ENCODE results near the gene FIZ1.

The FIZ1 gene

DNA sequence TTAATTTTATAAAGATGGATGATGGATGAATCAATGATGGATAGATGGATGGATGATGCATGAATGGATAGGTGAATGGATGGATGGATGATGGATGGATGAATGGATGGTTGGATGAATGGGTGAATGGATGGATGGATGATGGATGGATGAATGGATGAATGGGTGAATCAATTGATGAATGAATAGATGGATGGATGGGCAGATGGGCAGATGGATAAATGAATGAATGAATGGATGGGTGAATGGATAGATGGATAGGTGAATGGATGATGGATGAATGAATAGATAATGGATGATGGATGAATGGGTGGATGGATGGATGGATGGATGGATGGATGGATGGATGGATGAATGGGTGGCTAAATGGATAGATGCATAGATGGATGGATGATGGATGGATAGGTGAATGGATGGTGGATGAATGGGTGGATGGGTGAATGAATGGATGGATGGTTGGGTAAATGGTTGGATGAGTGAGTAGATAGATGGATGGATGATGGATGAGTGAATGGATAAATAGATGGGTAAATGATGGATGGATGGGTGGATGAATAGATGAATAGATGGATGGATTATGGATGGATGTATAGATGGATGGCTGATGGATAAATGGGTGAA, 31.5 kb downstream of the FIZ1 start:
- no peak for DNase-seq

DNA sequence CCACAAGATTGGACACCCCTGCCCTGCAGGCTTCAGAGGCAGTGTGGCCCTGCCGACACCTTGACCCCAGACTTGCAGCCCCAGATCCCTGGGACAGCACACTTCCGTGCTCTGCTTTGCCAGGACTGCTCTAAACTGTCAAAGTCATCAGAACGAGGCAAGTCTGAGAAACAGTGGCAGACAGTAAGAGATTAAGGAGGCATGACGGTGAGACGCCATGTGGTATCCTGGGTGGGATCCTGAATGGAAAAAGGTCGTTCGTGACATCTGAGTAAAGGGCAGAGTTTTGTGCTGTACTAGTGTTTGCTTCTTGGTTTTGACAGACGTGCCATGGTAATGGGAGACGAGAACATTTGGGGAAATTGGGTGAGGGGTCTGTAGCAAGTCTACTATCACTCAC, 32.5 kb downstream of the FIZ1 start:
- DNase-seq = no peak

DNA sequence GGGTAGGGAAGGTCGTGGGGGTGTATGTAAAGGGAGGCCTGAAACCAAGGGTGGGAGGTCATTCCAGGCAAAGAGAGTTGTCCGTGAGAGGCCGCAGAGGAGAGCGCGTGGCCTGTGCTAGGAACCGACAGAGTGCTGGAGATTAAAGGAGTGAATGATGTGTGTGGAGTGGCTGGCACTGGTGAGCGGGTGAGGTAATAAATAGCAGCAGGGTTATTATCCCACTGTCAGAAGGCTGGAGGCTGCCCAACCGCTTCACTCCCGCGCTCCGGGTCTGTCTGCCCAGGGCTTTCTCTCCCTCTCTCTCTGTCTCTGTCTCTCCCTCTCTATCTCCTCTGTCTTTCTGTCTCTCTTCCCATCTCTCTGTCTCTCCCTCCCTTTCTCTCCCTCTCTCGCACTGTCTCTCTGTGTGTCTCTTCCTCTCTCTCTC, 36.0 kb downstream of the FIZ1 start:
- DNase-seq = no peak

DNA sequence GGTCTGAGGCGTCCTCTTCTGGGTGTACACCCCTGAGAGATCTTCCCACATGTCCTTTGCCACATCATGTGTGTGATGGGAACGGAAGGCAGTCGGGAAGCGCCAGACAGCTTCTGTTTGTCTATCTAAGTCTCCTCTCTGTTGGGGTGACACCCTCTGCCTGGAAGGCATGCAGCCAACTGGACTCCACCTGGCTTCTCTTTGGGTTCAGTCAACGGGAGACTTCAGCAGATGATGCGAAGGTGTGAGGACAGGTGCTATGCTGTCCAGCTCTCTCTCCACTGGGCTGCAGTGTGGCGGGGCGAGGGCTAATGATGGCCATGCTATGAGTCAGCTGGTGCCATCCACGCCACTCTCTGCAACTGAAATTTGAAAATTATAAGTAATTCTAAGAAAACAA, 39.6 kb downstream of the FIZ1 start:
- DNase-seq = no peak

DNA sequence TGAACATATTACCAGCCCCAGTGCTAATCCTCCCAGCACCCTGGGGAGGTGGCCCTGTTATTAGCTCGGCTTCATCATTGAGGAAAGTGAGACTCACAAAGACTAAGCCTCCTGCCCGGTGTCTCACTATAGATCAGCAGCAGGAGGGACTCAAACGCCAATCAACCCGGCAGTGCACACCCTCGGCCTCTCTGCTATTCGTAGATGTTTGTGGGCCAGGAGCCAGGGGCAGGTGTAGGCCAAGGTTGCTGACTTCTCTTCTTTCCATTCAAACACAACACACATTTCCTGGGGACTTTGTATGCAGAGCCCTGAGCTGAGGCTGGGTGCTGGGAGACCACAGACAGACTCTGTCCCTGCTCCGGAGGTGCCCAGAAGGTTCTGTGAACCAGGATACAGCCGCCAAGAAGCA, 44.6 kb downstream of the FIZ1 start:
- no peak for DNase-seq

DNA sequence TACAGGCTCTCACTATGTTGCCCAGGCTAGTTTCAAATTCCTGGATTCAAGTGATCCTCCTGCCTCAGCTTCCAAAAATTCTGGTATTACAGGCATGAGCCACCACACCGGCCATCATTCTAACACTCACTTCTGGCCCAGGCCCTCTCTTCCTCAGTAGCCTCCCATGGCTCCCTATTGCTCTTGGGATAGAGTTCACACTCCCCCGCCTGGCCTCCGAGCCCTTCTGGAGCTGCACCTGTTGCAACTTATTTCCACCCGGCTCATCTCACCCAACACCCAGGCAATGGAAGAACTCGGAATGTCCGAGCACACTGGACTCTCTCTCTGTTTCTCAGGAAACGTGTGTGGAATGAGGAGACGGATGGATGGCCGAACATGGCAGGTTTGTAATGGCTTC, 45.0 kb downstream of the FIZ1 start:
- no peak for DNase-seq

DNA sequence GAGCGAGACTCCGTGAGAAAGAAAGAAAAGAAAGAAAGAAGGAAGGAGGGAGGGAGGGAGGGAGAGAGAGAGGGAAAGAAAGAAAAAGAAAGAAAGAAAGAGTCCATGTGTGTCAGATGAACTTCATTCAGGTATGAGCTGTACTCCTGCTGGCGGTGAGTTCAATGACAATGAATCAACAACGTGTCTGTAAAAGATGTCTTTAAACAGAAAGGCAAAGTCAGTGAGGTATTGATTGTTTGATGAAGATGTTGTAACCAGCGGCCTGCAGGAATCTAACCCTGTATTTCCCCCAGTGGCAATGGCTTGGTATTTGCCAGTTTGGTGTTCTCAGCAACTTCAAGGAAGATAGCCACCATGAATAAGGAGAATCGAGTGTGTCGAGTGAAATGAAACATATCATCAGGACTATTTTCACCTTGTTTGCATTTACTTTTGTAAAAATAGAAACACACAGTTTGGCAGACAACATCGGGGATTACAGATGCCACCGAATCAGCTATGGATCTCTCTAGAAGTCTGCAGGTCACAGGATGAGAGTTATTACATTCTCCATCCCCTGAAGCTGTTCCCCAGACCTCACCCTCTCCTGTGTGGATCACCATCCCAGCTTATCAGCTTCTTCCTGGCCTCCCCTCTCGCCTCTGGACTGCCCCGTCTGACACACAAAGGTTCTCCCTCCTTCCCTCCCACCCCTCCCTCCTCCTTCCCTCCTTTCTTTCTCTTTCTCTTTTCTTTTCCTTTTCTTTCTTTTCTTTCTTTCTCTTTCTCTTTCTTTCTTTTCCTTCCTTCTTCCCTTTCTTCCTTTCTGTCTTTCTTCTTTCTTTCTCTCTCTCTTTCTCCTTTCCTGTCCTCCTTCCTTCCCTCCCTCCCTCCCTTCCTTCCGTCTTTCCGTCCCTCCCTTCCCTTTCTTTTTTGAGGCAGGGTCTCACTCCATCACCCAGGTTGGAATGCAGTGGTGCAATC, 45.8 kb downstream of the FIZ1 start:
- DNase-seq = no peak

DNA sequence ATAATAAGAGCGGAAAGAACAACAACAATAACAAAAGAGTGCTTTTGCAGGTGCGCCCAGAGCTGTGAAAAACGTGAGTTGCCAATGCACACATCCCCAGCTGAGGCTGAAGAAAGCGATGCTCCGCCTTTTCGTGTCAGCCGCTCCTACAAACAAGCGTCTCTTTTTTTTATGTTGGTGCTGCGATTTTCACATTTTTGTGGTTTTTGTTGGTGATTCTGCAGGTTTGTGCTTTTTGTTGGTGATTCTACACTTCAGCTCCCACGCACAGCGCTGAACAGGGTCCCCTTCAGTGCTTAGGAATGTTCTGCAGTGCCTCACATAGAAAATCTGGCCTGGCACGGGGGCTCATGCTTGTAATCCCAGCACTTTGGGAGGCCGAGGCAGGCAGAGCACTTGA, 46.7 kb downstream of the FIZ1 start:
- DNase-seq = no peak

DNA sequence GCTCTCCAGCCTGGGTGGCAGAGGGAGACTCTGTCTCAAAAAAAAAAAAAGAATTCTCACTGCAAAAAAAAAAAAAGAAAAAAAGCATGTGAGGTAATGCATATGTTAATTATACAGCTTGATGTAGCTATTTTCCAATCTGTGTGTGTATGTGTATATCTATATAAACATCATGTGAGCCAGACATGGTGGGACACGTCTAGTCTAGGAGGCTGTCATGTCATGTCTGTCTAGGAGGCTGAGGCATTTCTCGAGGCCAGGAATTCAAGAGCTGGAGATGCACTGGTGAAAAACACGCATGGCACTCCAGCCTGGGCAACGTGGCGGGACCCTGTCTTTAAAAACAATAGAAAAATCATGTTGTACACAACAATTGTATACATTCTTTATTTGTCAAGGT, 47.1 kb downstream of the FIZ1 start:
- no peak for DNase-seq

DNA sequence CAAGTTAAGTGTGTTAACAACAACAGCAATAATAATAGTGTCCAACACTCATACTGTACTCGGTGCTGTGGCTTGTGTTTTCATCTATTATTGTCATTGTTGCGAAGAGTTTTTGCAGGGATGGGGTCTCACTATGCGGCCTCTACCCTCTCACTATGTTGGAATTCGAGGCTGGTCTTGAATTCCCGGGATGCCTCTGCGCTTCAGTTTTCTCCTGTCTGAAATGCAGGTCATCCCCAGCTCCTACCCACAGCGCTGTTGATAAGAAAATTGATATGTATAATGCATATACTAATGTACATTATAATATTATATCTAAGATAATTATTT, 49.0 kb downstream of the FIZ1 start:
- no peak for DNase-seq

DNA sequence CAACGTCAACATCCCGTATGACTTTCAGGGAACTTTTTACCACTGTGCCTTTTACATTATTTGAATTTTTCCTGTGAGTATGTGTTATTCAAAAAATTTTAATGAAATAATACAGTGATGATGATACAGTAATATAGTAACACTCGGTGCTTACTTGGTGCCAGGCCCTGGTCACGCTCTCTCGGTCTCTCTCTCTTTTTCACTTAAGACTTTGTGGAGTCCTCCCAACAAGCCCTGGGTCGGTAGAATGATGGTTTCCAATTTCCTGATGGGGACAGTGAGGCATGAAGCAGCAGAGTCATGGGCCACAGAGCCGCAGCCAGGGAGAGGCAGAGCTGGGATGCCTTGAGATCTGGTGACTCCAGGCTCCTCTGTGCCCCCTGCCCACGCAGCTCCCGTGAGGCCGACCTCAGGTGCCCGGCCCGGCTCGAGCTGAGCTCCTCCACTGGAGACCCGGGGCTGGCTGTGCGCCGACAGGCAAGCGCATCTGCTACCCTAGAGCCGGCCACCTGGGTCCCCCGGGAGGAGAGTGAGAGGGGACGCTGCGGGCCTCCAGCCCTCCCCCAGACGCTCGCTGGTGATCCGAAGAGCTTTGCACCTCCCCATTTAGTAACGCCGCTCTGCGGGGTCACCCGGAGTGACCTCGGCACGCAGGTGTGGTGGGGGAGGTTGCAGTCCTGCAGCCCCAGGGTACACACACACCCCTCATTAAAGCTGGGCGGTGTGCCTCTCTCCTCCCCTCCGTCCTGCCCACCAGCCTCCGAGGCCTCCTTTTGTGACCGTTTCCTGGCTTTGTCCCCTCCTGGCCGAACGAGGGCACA, 49.6 kb downstream of the FIZ1 start:
- DNase-seq = no peak

DNA sequence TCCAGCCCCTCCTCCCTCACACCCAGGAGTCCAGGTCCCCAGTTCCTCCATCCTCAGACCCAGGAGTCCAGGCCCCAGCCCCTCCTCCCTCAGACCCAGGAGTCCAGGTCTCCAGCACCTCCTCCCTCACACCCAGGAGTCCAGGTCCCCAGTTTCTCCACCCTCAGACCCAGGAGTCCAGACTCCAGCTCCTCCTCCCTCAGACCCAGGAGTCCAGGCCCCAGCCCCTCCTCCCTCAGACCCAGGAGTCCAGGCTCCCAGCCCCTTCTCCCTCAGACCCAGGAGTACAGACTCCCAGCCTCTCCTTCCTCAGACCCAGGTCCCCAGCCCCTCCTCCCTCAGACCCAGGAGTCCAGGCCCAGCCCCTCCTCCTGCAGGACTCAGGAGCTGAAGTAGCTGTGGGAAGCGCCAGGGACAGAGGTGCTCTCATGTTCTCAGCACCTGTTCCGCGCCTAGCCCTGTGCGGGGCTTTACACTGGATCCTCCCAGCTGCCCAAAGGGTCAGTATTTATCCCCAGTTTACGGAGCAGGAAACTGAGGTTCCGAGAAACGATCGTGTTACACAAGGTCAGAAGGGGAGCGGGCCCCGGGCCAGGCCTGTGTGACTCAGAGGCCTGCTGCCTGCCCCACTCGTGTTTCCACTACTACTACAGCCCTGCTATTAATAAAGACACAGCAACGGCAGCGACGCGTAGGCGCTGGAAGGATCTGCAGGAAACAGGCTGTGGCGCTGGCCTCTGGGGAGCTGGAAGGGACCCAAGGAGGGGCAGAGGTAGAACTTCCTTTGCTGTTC, 52.3 kb downstream of the FIZ1 start:
- DNase-seq = no peak

DNA sequence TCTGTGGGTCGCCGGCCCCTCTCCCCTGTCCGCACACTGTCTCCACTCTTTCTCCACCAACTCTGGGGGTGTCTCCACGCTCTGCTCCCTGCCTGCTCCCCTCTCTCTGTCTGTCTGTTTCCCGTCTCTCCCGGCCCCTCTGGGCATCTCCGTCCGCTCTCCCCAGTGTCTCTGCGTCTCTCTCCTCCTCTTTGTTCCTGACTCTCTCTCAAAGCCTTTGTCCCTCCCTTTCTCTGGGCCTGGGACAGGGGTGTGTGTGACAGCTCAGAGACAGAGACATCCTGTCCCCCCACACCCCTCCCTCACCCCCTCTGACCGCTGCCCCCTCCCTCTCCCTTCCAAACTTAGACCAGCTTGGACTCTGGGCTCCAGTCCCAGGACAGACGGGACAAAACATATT, 53.3 kb downstream of the FIZ1 start:
- DNase-seq = no peak

DNA sequence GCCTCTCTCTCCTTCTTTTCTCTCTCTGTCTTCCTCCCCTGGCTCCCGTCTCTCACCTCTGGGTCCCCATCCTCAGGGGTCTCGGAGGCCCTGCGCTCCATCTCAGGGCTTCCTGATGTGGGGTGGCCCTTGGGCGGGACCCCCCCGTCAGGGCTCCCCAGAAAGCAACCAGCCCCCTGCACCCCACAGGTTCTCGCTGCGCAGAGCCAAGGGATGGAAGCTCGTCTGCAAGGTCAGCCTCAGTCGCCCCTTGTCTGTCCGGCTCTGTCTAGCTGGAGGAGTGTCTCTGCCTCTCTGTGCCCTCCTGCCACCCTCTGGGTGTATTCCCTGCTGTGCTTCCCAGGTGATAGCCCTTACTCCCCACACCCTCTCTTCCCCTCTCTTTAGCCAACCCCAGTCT, 53.9 kb downstream of the FIZ1 start, which contains the start of gene SBK3:
Gene SBK3, minus strand, starts transcription at position 101 of the 400 bp plus-strand sequence. Its CDS starts 0 bp downstream, at position 101.
- DNase-seq = no peak

DNA sequence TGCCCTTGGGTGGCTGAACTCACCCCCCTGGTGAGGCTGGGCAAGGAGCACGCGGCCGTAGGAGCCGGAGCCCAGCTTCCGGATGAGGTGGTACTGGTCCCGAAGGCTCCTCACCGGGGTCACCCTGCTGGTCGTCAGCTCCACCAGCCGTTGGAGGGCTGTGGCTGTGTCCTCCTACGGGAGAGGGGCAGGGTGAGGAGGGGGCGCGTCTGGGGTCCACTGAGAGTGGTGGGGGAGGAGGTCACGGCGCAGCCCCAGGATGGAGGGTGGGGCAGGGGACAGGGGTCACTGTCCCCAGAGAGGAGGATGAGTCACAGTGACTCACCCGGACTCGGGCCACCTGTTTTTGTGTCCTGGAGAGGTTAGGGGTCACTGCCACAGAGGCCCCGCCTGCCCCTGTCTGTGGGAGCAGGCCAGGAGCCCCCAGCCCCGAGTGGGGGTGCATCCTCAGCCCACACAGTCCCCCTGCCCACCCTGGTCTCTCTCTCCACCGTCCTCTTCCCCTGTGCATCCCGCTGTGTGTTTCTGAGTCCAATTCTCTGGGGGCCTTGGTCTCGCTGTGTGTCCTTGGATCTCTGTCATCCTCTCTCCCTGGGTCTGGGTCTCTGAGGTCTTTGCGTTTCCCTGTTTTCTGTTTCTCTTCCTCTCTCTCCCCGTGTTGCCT, 54.4 kb downstream of the FIZ1 start:
- no peak for DNase-seq

DNA sequence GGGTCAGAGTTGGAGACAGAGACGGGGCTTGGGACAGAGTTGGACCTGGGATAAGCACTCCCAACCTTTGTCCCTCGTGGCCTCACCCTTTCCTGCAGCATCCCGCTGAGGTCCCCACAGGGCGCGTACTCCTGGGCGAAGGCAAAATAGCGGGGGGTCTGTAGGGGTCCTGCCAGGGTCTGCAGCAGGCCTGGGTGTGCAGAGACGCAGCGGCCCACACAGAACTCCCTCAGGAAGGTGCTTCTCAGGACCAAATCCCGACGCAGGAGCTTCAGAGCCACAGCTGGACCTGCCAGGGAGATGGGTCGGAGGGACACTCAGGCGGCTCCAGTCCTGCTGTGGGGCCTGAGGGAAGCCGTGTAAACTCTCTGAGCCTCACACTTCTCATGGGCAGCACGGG, 55.3 kb downstream of the FIZ1 start:
- no peak for DNase-seq

DNA sequence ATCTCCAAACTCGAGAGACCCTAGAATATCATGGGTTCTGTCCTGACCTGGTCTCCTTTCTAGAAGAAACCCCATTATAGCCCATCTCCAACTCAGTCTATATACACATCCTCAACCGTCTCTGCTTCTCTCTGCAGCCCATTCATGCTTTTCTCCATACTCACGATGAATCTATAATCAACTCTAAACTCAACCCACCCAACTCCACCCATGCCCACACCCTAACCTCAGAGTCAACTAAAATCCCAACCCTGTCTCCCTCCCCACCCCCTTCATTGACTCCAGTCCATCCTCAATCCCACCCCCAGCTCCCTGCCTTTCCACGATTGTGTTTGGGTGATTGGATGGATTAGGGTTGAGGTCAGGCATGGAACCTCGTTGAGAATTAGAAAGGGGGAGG, 55.8 kb downstream of the FIZ1 start:
- DNase-seq = no peak

DNA sequence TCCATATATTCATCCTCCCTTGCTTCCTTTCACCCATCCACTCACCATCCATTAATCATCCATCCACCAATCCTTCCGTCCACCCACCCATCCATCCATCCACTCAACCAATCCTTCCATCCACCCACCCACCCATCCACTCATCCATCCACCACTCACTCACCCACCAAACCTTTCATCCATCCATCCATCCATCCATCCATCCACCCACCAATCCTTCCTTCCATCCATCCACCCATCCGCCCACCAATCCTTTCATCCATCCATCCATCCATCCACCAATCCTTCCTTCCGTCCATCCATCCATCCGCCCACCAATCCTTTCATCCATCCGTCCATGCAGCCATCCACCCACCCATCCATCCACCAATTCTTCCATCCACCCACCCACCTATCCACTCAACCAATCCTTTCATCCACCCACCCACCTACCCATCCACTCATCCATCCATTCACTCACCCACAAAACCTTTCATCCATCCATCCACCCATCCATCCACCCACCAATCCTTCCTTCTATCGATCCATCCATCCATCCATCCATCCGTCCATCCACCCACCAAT, 56.9 kb downstream of the FIZ1 start:
- no peak for DNase-seq

Measured in CD4-positive, alpha-beta T cell treated with Interleukin-15 for 1 hour (primary cell).